Measurements from ENCODE around the gene SMG7.

The SMG7 gene

GRCh38 chr1:183508694-183509093, 36.4 kb downstream of the SMG7 start:
- Histone ChIP-seq H3K27ac (ENCODE audit: extremely low read depth, low read depth, low read length) (no peak overlapping the region), H3K4me1 (ENCODE audit: control insufficient read depth, insufficient read depth, low read length) (no peaks in the 10 kb centered on the region), H3K4me3 (ENCODE audit: low read depth, low read length) (no peak overlapping the region), H3K9me3 (ENCODE audit: control insufficient read depth, insufficient read depth, low read depth, low read length) (no peaks in the 10 kb centered on the region), H3K36me3 (ENCODE audit: control insufficient read depth in 2 of 2, insufficient read depth in 1 of 2, low read length in 2 of 2) (no peaks in the 10 kb centered on the region)
- TF ChIP-seq ZNF132 (tag by site-specific recombination; IDR thresholded peaks at IDR 0.05; ENCODE audit: borderline replicate concordance) (no peak), ZNF677 (tag by site-specific recombination; IDR thresholded peaks at IDR 0.05) (no peak), ZEB2 (tag by site-specific recombination; IDR thresholded peaks at IDR 0.05) (no peak), ZNF221 (tag by site-specific recombination; IDR thresholded peaks at IDR 0.05; ENCODE audit: borderline replicate concordance) (no peak), ZNF433 (tag by site-specific recombination; IDR thresholded peaks at IDR 0.05; ENCODE audit: low read depth) (no peak), ZNF23 (tag by site-specific recombination; IDR thresholded peaks at IDR 0.05; ENCODE audit: borderline replicate concordance) (no peak), KLF9 (tag by site-specific recombination; IDR thresholded peaks at IDR 0.05; ENCODE audit: low read depth) (no peak)
- ChIA-PET CTCF (no interaction called here), POLR2A (no interaction called here)

- Histone ChIP-seq H3K4me3 (ENCODE audit: low read depth, low read length) (no peak overlapping the region), H3K36me3 (ENCODE audit: control insufficient read depth in 2 of 2, insufficient read depth in 1 of 2, low read length in 2 of 2) (peaks cover 0 to under 1% of the 10 kb centered on the region in 2 experiments; a peak in 1 of 3 replicates), H3K4me1 (ENCODE audit: control insufficient read depth, insufficient read depth, low read length) (peaks cover 10% of the 10 kb centered on the region; the same call in 1 of the 2 replicates), H3K27ac (ENCODE audit: extremely low read depth, low read depth, low read length) (no peak overlapping the region), H3K9me3 (ENCODE audit: control insufficient read depth, insufficient read depth, low read depth, low read length) (no peaks in the 10 kb centered on the region)
- ChIA-PET CTCF (interaction anchor here (0.7 to 0.8 kb wide), 2 partner anchors 37 to 859 kb away, joined by 3 to 4 read pairs; no protein-coding TSS in a partner anchor), POLR2A (no interaction called here)
- TF ChIP-seq ZBTB7A (tag by site-specific recombination; IDR thresholded peaks at IDR 0.05; ENCODE audit: low read depth) (no peak), ZBTB21 (tag by site-specific recombination; IDR thresholded peaks at IDR 0.05) (no peak)
Measured at GRCh38 chr1:183512450-183512849, 40.2 kb downstream of the SMG7 start.

- no peak overlapping the region for H3K27ac ChIP-seq (ENCODE audit: extremely low read depth, low read depth, low read length)
- no peak overlapping the region for H3K4me3 ChIP-seq (ENCODE audit: low read depth, low read length)
- ChIA-PET POLR2A (no interaction called here), CTCF (interaction anchor here (0.6 to 1.2 kb wide), 2 partner anchors 43 to 95 kb away, joined by 3 read pairs; no protein-coding TSS in a partner anchor)
- peaks cover 10% of the 10 kb centered on the region; the same call in 1 of the 2 replicates for H3K4me1 ChIP-seq (ENCODE audit: control insufficient read depth, insufficient read depth, low read length)
- H3K9me3 ChIP-seq (ENCODE audit: control insufficient read depth, insufficient read depth, low read depth, low read length) = no peaks in the 10 kb centered on the region
- TF ChIP-seq SP3 (tag by site-specific recombination; IDR thresholded peaks at IDR 0.05) (no peak), ZNF169 (tag by site-specific recombination; IDR thresholded peaks at IDR 0.05) (no peak), PRDM2 (tag by site-specific recombination; IDR thresholded peaks at IDR 0.05; ENCODE audit: borderline replicate concordance) (no peak), ZNF214 (tag by site-specific recombination; IDR thresholded peaks at IDR 0.05; ENCODE audit: borderline replicate concordance) (no peak), ZNF146 (tag by site-specific recombination; IDR thresholded peaks at IDR 0.05) (no peak), ZNF621 (tag by site-specific recombination; IDR thresholded peaks at IDR 0.05) (no peak), FEZF1 (tag by site-specific recombination; IDR thresholded peaks at IDR 0.05) (no peak), IKZF3 (tag by site-specific recombination; IDR thresholded peaks at IDR 0.05) (no peak)
- H3K36me3 ChIP-seq (ENCODE audit: control insufficient read depth in 2 of 2, insufficient read depth in 1 of 2, low read length in 2 of 2) = peaks cover 3 to 16% of the 10 kb centered on the region in 2 experiments; a peak in 2 of 3 replicates
Measured at GRCh38 chr1:183514235-183514634, 41.9 kb downstream of the SMG7 start.

All from HEK293 (cell line).